Nephron progenitor cell (in vitro differentiated cells): ENCODE measurements around the gene SLC4A1.

Source experiments
- DNase-seq: peaks from one replicate; pipeline ENCODE4 v3.0.0; 2021
- H3K27ac Mint-ChIP-seq: 2 replicates; pipeline ENCODE4 v1.8.0; 2021; ENCODE audit warnings: mild to moderate bottlenecking, moderate library complexity, mixed read lengths
- H3K27me3 Mint-ChIP-seq: 2 replicates; pipeline ENCODE4 v1.8.0; 2021; ENCODE audit warnings: mild to moderate bottlenecking, low read depth, mixed read lengths; ENCODE audit not compliant: poor library complexity
- H3K36me3 Mint-ChIP-seq: 2 replicates; pipeline ENCODE4 v1.8.0; 2021; ENCODE audit warnings: low read depth, mixed read lengths
- H3K4me1 Mint-ChIP-seq: 2 replicates; pipeline ENCODE4 v1.8.0; 2021; ENCODE audit warnings: mixed read lengths
- H3K4me3 Mint-ChIP-seq: 2 replicates; pipeline ENCODE4 v1.8.0; 2021; ENCODE audit warnings: mild to moderate bottlenecking, moderate library complexity, mixed read lengths
- H3K9me3 Mint-ChIP-seq: 2 replicates; pipeline ENCODE4 v1.8.0; 2021; ENCODE audit warnings: mild to moderate bottlenecking, moderate library complexity, mixed read lengths
- CTCF ChIP-seq: fragments of 200-600 bp; sonication (generic); IDR thresholded peaks from 2 replicates; pipeline ENCODE4 v1.5.0; 2021; ENCODE audit warnings: antibody characterized with exemption

SLC4A1 gene

GRCh38 chr17:44235583-44235936 is 32.4 kb downstream of the SLC4A1 start:
- H3K4me1 Mint-ChIP-seq, result peaks cover 25% of the 10 kb centered on the region

GRCh38 chr17:44233582-44233981 is 34.4 kb downstream of the SLC4A1 start:
- no peak for TF ChIP-seq CTCF
- no peak overlapping the region for H3K27ac Mint-ChIP-seq

More at GRCh38 chr17:44235583-44235936, 32.4 kb downstream of the SLC4A1 start:
- DNase-seq, result no peak
- H3K9me3 Mint-ChIP-seq, result peaks cover 17% of the 10 kb centered on the region
- peak overlapping the region; percentile 29 for H3K27ac Mint-ChIP-seq
- no peaks in the 10 kb centered on the region for H3K36me3 Mint-ChIP-seq
- peaks cover 3% of the 10 kb centered on the region for H3K27me3 Mint-ChIP-seq
- H3K4me3 Mint-ChIP-seq, result no peak overlapping the region
- TF ChIP-seq CTCF, result no peak

GRCh38 chr17:44232061-44232460 is 35.9 kb downstream of the SLC4A1 start:
- Mint-ChIP-seq H3K27ac (no peak overlapping the region), H3K36me3 (no peaks in the 10 kb centered on the region), H3K4me1 (peaks cover 44% of the 10 kb centered on the region), H3K4me3 (no peak overlapping the region), H3K9me3 (peaks cover 10% of the 10 kb centered on the region), H3K27me3 (peaks cover 3% of the 10 kb centered on the region)
- DNase-seq, result no peak
- no peak for TF ChIP-seq CTCF

More at GRCh38 chr17:44233582-44233981, 34.4 kb downstream of the SLC4A1 start:
- no peak overlapping the region for H3K4me3 Mint-ChIP-seq
- H3K4me1 Mint-ChIP-seq, result peaks cover 44% of the 10 kb centered on the region
- no peak for DNase-seq
- no peaks in the 10 kb centered on the region for H3K36me3 Mint-ChIP-seq
- peaks cover 3% of the 10 kb centered on the region for H3K27me3 Mint-ChIP-seq
- H3K9me3 Mint-ChIP-seq, result peaks cover 13% of the 10 kb centered on the region

DNA sequence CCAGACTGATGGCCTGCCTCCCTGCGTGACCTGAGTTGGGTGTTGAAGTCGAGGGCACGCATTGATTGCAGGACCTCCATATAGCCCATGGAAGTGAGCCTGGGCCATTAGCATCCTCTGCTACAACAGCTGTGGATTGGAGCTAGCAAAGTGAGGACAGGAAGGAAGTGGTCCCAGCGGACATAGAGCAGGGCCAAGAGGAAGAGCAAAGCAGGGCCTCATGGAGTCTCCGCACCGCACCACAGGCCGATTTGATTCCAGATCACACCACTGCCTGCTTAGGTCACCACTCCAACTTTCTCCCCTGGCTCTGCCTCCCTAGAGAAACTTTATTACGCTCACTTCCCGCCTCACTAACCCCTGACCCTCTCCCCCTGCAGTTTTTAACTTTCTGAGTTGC is 37.8 kb downstream of the SLC4A1 start:
- no peak for DNase-seq
- Mint-ChIP-seq H3K4me3 (peak overlapping the region; percentile 24), H3K4me1 (peaks cover 27% of the 10 kb centered on the region), H3K36me3 (no peaks in the 10 kb centered on the region), H3K27me3 (peaks cover 7% of the 10 kb centered on the region), H3K27ac (peak overlapping the region; percentile 98), H3K9me3 (no peaks in the 10 kb centered on the region)
- TF ChIP-seq CTCF, result no peak

GRCh38 chr17:44229090-44229489 is 38.8 kb downstream of the SLC4A1 start:
- no peaks in the 10 kb centered on the region for H3K36me3 Mint-ChIP-seq
- DNase-seq, result no peak
- peaks cover 7% of the 10 kb centered on the region for H3K27me3 Mint-ChIP-seq
- peaks cover 22% of the 10 kb centered on the region for H3K4me1 Mint-ChIP-seq
- no peak for TF ChIP-seq CTCF
- no peak overlapping the region for H3K27ac Mint-ChIP-seq
- H3K9me3 Mint-ChIP-seq, result no peaks in the 10 kb centered on the region
- H3K4me3 Mint-ChIP-seq, result no peak overlapping the region

GRCh38 chr17:44223541-44224071 is 44.3 kb downstream of the SLC4A1 start:
- peaks cover 7% of the 10 kb centered on the region for H3K27me3 Mint-ChIP-seq
- DNase-seq, result no peak
- no peak for TF ChIP-seq CTCF
- H3K9me3 Mint-ChIP-seq, result no peaks in the 10 kb centered on the region
- peaks cover 26% of the 10 kb centered on the region for H3K4me1 Mint-ChIP-seq
- no peak overlapping the region for H3K27ac Mint-ChIP-seq
- H3K4me3 Mint-ChIP-seq, result peak overlapping the region; percentile 39
- H3K36me3 Mint-ChIP-seq, result no peaks in the 10 kb centered on the region
